ENCODE data around the gene CACNB1.
A peak's percentile ranks its signal among the peaks of the same experiment; 100 is the strongest.

The CACNB1 gene

DNA sequence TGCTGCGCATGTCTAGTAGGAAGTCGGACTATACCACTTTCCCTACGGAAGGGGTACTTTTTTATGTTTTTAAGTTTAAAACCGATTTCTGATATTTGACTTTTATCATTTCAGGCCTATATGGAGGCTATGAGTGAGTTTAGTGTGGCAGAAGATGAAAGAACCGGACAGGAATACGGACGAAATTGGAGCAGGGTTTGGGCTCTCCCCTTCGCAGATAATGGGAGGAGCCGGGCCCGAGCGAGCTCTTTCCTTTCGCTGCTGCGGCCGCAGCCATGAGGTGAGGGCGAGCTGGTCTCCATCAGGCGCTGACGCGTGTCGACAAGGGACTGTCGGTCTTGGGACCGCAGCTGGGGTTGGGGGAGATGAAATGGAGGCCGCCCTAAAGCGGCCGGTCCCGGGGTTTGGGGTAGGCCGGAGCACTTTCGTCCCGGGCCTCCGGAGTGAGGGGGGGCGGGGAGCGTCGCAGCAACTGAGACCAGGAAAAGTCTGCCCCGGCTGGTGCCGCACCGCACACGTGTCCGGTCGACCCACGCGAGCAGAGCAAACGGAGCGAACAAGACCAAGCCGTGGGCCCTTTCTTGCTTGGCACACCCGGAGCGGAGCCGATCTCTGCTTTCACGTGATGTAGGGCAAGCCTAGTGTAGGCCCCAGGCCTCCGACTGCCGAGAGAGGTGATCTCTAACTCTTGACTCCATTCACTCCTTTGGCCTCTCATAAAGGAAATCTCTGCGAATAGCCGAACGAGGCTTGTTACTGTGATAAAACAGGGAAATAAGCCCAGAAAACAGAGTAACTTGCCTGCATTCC lies 2.8 kb upstream of the CACNB1 start, which contains the start of gene RPL19 (continued):
- TF ChIP-seq ZBTB17 (tag by site-specific recombination; IDR thresholded peaks at IDR 0.05) (peak; percentile 61; the same call in 1 of the 2 replicates), ZNF600 (tag by site-specific recombination; IDR thresholded peaks at IDR 0.05) (no peak), KLF9 (tag by site-specific recombination; IDR thresholded peaks at IDR 0.05; ENCODE audit: low read depth) (peak; percentile 70), ZNF169 (tag by site-specific recombination; IDR thresholded peaks at IDR 0.05) (no peak), BCL11B (tag by site-specific recombination; IDR thresholded peaks at IDR 0.05; ENCODE audit: low read depth) (no peak), ZNF830 (tag by site-specific recombination; IDR thresholded peaks at IDR 0.05; ENCODE audit: low read depth) (no peak), ZBTB21 (tag by site-specific recombination; IDR thresholded peaks at IDR 0.05) (0 out of 2 replicates have a peak, but pooled peaks have one; percentile 9), ZNF658 (tag by site-specific recombination; IDR thresholded peaks at IDR 0.05) (no peak), ZBTB1 (tag by site-specific recombination; IDR thresholded peaks at IDR 0.05) (no peak), ZNF530 (tag by site-specific recombination; IDR thresholded peaks at IDR 0.05; ENCODE audit: low read depth) (no peak), SP7 (tag by site-specific recombination; IDR thresholded peaks at IDR 0.05) (peak; percentile 76; the same call in 1 of the 2 replicates), ZBTB48 (tag by site-specific recombination; IDR thresholded peaks at IDR 0.05) (peak; percentile 48; the same call in 1 of the 2 replicates), ZNF777 (tag by site-specific recombination; IDR thresholded peaks at IDR 0.05; ENCODE audit: borderline replicate concordance) (no peak), ZNF654 (tag by site-specific recombination; IDR thresholded peaks at IDR 0.05; ENCODE audit: low read depth) (no peak), YY2 (tag by site-specific recombination; IDR thresholded peaks at IDR 0.05) (peak; percentile 59), ZNF138 (tag by site-specific recombination; IDR thresholded peaks at IDR 0.05; ENCODE audit: borderline replicate concordance) (no peak), YY1 (tag by site-specific recombination; IDR thresholded peaks at IDR 0.05) (peak; percentile 57; the same call in 1 of the 2 replicates), ZFP37 (tag by site-specific recombination; IDR thresholded peaks at IDR 0.05) (0 out of 2 replicates have a peak, but pooled peaks have one; percentile 42), ZNF175 (tag by site-specific recombination; IDR thresholded peaks at IDR 0.05) (no peak), ZNF548 (tag by site-specific recombination; IDR thresholded peaks at IDR 0.05) (no peak), ZNF132 (tag by site-specific recombination; IDR thresholded peaks at IDR 0.05; ENCODE audit: borderline replicate concordance) (no peak)
- TF ChIP-seq, protein P1, sequence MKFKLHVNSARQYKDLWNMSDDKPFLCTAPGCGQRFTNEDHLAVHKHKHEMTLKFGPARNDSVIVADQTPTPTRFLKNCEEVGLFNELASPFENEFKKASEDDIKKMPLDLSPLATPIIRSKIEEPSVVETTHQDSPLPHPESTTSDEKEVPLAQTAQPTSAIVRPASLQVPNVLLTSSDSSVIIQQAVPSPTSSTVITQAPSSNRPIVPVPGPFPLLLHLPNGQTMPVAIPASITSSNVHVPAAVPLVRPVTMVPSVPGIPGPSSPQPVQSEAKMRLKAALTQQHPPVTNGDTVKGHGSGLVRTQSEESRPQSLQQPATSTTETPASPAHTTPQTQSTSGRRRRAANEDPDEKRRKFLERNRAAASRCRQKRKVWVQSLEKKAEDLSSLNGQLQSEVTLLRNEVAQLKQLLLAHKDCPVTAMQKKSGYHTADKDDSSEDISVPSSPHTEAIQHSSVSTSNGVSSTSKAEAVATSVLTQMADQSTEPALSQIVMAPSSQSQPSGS (tag by site-specific recombination; IDR thresholded peaks at IDR 0.05; ENCODE audit: low read depth), result no peak
- TF ChIP-seq, protein P2, sequence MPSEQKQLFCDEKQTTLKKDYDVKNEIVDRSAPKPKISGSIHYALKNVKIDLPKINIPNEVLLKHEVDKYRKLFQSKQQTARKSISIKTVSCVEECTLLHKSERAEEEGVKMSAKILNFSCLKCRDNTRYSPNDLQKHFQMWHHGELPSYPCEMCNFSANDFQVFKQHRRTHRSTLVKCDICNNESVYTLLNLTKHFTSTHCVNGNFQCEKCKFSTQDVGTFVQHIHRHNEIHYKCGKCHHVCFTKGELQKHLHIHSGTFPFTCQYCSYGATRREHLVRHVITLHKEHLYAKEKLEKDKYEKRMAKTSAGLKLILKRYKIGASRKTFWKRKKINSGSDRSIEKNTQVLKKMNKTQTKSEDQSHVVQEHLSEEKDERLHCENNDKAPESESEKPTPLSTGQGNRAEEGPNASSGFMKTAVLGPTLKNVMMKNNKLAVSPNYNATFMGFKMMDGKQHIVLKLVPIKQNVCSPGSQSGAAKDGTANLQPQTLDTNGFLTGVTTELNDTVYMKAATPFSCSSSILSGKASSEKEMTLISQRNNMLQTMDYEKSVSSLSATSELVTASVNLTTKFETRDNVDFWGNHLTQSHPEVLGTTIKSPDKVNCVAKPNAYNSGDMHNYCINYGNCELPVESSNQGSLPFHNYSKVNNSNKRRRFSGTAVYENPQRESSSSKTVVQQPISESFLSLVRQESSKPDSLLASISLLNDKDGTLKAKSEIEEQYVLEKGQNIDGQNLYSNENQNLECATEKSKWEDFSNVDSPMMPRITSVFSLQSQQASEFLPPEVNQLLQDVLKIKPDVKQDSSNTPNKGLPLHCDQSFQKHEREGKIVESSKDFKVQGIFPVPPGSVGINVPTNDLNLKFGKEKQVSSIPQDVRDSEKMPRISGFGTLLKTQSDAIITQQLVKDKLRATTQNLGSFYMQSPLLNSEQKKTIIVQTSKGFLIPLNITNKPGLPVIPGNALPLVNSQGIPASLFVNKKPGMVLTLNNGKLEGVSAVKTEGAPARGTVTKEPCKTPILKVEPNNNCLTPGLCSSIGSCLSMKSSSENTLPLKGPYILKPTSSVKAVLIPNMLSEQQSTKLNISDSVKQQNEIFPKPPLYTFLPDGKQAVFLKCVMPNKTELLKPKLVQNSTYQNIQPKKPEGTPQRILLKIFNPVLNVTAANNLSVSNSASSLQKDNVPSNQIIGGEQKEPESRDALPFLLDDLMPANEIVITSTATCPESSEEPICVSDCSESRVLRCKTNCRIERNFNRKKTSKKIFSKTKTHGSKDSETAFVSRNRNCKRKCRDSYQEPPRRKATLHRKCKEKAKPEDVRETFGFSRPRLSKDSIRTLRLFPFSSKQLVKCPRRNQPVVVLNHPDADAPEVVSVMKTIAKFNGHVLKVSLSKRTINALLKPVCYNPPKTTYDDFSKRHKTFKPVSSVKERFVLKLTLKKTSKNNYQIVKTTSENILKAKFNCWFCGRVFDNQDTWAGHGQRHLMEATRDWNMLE (tag by site-specific recombination; conservative IDR thresholded peaks at IDR 0.05; ENCODE audit: low read depth), result peak; percentile 67; the same call in 1 of the 2 replicates
- TF ChIP-seq, protein P3, sequence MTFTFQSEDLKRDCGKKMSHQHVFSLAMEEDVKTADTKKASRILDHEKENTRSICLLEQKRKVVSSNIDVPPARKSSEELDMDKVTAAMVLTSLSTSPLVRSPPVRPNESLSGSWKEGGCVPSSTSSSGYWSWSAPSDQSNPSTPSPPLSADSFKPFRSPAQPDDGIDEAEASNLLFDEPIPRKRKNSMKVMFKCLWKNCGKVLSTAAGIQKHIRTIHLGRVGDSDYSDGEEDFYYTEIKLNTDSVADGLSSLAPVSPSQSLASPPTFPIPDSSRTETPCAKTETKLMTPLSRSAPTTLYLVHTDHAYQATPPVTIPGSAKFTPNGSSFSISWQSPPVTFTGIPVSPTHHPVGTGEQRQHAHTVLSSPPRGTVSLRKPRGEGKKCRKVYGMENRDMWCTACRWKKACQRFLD (tag by site-specific recombination; IDR thresholded peaks at IDR 0.05), result no peak
- TF ChIP-seq, protein P4, sequence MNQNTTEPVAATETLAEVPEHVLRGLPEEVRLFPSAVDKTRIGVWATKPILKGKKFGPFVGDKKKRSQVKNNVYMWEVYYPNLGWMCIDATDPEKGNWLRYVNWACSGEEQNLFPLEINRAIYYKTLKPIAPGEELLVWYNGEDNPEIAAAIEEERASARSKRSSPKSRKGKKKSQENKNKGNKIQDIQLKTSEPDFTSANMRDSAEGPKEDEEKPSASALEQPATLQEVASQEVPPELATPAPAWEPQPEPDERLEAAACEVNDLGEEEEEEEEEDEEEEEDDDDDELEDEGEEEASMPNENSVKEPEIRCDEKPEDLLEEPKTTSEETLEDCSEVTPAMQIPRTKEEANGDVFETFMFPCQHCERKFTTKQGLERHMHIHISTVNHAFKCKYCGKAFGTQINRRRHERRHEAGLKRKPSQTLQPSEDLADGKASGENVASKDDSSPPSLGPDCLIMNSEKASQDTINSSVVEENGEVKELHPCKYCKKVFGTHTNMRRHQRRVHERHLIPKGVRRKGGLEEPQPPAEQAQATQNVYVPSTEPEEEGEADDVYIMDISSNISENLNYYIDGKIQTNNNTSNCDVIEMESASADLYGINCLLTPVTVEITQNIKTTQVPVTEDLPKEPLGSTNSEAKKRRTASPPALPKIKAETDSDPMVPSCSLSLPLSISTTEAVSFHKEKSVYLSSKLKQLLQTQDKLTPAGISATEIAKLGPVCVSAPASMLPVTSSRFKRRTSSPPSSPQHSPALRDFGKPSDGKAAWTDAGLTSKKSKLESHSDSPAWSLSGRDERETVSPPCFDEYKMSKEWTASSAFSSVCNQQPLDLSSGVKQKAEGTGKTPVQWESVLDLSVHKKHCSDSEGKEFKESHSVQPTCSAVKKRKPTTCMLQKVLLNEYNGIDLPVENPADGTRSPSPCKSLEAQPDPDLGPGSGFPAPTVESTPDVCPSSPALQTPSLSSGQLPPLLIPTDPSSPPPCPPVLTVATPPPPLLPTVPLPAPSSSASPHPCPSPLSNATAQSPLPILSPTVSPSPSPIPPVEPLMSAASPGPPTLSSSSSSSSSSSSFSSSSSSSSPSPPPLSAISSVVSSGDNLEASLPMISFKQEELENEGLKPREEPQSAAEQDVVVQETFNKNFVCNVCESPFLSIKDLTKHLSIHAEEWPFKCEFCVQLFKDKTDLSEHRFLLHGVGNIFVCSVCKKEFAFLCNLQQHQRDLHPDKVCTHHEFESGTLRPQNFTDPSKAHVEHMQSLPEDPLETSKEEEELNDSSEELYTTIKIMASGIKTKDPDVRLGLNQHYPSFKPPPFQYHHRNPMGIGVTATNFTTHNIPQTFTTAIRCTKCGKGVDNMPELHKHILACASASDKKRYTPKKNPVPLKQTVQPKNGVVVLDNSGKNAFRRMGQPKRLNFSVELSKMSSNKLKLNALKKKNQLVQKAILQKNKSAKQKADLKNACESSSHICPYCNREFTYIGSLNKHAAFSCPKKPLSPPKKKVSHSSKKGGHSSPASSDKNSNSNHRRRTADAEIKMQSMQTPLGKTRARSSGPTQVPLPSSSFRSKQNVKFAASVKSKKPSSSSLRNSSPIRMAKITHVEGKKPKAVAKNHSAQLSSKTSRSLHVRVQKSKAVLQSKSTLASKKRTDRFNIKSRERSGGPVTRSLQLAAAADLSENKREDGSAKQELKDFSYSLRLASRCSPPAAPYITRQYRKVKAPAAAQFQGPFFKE (tag by site-specific recombination; IDR thresholded peaks at IDR 0.05; ENCODE audit: borderline replicate concordance), result peak; percentile 65; the same call in 1 of the 2 replicates

Data from HEK293 (cell line).